ENCODE data around the gene TSEN15.

DNA sequence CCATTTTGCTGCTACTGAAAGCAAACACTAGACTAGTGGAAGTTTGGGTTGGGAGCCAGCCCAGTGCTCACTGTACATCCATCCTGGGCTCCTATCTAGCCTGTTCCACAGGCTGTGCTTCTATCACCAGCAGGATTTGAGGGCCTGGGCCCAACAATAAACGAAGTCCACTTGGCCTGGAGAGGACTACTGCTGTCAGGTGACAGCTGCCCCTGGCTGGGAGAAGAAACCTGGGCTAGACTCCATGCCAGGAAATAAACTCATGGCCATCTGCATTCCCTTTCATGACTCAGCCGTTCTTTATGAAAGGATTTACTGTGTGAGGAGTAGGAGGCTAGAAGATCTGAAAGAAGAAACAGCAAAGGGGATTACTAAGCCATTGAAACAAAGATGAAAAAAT is 49.5 kb upstream of the TSEN15 start:
- TF ChIP-seq CTCF (IDR thresholded peaks at IDR 0.05) (no peak), POLR2A (IDR thresholded peaks at IDR 0.05) (no peak), EP300 (IDR thresholded peaks at IDR 0.05) (no peak), POLR2AphosphoS5 (IDR thresholded peaks at IDR 0.05) (no peak)

All from upper lobe of left lung (tissue), 4 donors.